GM15510 (cell line): Measurements from ENCODE around the gene PCED1A.

ENCODE experiments used
- POLR2A ChIP-seq: IDR thresholded peaks from 3 replicates; pipeline ENCODE4 v1.6.1; 2011; ENCODE audit warnings: borderline replicate concordance; ENCODE audit not compliant: insufficient read length; ENCODE audit errors: extremely low read depth

The PCED1A gene

DNA sequence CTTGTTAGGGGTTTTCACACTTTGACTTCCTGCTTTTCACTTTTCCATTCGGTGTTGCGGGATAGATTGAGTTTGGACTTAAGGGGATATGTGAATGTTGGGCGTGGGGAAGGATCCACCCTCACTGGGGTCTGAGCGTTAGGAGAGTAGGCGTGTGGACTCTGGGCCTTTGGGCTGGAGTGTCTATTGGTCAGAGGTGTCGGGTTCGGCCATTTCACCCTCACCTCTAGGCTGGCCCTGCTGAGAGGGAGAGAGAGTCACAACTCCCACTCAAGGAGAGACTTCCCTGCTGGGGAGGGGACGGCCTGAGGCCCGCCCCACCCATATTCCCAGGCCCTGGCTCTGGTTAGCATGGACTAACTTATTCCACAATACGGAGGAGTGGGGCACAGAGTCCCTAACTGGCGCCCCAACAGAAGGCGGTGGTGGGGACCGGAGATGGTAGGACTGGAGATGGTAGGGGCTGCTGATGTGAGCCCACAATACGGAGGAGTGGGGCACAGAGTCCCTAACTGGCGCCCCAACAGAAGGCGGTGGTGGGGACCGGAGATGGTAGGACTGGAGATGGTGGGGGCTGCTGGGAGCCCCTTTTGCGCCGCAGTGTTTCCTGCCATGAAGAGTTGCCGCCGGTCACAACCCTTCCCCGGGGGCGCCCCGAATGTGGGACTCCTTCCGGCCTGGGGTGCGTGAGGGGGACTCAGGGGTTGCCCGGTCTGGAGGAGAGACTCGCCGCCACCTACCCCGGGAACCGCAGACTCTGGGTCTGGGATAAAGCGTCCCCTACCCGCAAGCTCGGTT, 31.4 kb upstream of the PCED1A start:
- TF ChIP-seq POLR2A = no peak

DNA sequence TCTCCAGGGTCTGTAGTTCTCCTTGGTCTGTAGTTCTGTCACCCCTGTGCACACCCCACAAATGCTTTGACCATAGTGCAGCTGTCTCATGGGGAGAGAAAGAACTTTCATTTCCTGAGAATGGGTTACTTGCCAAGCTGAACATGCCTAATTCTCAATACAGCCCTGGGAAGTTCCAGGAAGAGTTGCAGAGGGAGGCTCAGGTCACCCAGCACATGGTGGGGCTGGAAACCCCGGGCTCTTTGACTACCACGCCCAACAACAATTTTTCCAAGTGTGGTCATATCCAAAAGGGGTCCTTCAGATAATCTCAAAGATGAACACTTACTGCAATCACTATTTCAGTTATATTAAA, 30.6 kb upstream of the PCED1A start:
- TF ChIP-seq POLR2A = no peak

DNA sequence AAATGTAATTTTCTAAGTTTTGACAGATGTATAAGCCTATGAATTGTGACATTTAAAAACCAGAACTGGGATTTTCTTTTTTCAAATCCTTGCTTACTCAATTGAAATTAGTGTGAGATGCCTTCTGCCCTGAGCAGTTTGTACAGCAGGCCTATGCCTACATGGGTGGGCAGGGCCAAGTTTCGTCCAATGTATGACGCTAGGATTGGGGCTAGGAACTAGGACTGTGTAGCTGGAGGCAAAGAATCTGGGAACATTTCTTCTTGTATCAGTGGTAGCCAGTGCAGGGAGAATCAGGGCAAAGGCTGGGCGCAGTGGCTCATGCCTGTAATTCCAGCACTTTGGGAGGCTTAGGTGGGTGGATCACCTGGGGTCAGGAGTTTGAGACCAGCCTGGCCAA, 28.9 kb upstream of the PCED1A start:
- TF ChIP-seq POLR2A = no peak

DNA sequence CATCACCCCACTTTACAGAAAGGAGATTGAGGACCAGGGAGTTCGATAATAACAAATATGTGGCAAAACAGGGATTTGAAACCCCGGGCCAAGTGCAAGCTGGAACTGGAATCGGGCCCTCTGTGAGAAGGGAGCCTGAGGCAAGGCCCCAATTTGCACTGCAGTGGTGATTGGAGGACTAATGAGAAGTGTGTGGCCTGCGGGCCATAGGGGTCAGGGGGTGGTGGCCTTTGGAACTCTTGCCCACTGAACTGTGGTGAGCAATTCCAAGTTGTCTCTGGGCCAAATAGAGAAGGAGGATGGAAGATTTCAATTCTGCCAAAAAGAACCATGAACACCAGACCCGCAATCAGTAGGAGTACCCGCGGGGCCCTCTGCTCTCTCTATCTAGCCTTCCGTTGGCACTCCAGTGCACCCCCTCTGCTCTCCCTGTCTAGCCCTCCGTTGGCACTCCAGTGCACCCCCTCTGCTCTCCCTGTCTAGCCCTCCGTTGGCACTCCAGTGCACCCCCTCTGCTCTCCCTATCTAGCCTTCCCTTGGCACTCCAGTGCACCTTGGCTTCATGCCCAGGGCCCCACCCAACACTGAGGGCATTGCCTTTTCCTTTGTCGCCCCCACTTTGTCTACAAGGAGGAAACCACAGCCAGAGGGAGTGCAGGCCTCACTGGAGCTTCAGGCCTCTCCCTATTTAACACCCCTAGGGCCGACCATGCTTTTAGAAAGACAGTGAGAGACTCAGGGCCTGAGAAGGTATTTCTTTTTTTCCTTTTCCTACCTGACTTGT, 26.8 kb upstream of the PCED1A start:
- no peak for TF ChIP-seq POLR2A

DNA sequence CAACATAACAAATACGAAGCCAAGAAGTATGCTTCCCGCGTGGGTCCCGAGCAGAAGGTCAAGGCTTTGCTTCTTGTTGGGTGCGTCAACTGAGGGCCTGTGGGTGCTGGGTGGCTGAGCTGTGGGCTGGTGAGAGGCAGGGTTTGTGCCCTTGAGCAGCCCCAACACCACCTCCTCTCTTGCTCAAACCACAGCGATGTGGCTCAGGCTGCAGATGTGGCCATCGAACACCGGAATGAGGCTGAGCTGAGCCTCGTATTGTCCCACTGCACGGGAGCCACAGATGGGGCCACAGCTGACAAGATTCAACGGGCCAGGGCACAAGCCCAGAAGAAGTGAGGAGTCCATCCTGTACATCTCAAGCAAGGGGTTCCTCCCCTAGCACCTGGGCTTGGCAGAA, 25.8 kb upstream of the PCED1A start:
- no peak for TF ChIP-seq POLR2A

DNA sequence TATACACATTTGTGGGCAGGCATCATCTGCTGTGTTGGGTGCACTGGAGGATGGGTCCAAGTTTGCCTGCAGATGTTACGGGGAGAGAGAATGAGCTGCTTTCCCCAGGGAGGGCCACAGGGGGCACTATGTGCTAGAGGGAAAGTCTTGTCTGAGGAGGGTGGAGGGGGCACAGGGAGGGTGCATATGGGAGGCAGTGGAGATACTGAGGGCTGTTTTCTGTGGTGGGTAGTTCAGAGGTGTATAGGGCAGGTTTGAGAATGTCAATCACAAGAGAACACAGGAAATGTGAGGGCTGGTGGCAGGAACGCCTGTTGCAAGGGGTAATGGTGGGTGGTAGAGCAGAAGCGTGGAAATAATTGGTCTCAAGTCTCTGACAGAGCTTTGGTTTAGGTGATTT, 25.2 kb upstream of the PCED1A start:
- TF ChIP-seq POLR2A = no peak

DNA sequence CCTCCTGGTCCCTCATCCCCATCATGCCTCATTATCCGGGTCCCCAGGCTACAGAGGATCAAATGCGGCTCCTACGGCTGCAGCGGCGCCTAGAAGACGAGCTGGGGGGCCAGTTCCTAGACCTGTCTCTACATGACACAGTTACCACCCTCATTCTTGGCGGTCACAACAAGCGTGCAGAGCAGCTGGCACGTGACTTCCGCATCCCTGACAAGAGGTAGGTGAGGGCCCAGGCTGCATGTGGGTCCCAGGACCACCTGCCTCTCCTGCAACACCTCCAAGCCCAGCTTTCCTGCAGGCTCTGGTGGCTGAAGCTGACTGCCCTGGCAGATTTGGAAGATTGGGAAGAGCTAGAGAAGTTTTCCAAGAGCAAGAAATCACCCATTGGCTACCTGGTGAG, 24.6 kb upstream of the PCED1A start:
- no peak for TF ChIP-seq POLR2A

DNA sequence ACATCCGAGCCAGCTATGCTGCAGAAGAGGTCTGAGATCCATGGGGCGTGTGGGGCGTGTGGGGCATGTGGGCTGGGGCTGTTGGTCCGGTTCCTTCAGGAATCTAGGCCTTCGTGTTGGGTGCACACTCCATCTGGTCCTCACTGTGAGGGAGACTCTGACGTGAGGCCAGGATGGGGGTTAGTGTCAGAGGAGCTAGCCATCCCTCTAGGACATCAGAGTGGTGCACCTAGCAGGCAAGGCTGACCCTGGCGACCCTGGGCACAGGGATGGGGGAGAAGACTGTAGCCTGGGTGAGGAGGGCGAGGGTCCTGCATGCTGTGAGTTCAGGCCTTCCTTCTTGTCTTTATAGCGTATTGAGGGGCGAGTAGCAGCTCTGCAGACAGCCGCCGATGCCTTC, 24.2 kb upstream of the PCED1A start:
- no peak for TF ChIP-seq POLR2A

DNA sequence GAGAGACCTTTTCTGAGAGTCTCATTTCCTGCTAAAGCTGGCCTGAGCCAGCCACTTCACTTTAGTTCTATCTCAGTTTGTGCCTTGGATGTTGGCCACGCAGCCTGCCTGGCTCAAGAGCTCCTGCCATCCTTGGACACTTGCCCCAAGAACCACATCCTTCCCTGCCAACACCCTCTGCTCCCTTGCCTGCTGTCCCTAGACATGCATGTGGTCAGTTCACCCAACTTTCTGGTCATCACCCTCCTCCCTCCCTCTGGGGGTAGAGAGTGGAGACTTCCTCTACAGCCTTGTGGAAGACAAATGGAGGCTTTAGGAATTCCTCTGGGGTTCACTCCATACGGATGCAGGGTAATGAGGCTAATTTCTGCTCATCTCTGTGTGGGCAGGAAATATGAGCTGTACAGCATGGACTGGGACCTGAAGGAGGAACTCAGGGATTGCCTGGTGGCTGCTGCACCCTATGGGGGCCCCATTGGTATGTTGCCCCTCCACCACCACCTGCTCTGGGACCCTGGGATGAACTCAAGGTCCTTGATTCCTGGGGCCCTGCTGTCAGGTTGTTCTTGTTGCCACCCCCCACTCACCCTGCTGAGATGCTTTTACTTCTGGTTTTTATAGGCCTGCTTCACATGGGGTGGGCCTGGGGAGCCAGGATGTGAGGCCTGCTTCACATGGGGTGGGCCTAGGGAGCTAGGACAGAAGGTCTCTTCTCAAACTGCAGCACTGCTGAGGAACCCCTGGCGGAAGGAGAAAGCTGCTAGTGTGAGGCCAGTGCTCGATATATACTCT, 19.1 kb upstream of the PCED1A start:
- TF ChIP-seq POLR2A = no peak

DNA sequence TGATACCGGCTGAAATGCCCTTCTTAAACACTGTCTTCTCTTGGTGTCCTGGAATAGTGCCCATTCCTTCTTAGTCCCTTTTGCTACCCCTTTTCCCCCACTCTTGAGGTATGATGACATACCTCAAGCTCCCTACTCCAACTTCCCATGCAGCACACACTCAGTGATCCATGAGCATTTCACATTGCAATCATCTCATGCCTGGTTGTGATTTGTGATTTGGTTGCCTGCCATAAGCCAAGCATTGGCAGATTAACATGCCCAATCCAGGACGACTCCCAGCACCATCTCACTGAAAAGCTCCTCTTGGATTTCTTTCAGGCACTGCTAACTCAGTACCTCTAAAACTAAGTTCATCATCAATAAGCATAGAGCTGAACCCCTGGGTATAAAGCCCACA, 18.1 kb upstream of the PCED1A start:
- no peak for TF ChIP-seq POLR2A

DNA sequence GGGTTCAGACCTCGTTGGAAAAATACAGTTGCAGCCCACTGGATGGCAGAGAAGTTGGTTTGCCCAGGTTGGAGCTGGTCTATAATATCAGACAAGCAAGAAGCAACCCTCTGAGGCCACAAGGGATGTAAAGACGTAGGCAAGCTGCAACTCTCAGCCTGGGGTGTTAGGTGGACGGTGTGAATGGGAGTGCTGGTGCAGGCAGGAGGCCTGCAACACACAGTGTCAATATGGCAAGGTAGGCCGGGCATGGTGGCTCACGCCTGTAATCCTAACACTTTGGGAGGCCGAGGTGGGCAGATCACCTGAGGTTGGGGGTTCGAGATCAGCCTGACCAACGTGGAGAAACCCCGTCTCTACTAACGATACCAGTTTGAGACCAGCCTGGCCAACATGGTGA, 10.6 kb upstream of the PCED1A start:
- TF ChIP-seq POLR2A = no peak

DNA sequence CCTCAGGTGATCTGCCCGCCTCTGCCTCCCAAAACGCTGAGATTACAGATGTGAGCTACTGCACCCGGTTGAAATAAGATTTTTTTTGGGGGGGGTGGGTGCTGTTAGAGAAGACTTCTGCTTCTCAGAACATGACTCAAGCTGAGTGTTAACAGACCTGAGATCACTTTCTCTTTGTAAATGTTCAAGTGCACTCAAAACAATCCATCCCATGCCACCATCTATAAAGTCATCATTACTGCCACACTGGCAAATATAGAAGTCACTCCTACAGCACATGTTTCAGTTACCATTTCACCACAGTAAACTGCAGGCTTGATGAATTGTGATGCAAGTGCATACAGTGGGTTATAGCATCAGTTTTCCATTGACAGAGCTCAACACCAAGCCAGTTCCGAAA, 9.1 kb upstream of the PCED1A start:
- TF ChIP-seq POLR2A = no peak

DNA sequence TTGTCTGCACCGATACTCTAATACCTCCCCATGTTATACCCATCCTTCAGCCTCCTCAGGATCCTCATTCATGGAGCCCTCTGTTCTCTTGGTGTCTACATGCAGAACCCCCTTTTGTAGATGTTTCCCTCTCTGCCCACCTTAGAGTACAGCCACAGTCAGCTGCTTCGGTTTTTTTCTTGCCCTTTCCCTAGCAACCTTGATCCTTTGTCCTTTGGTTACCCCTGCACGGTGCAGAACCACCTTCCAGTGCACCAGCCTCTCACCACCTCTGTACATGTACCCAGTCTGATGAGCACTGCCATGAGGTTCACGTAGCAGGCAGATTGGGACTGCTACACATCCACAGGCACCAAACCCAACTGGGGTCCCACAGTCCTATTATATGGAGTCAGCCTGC, 7.3 kb upstream of the PCED1A start:
- TF ChIP-seq POLR2A = no peak

DNA sequence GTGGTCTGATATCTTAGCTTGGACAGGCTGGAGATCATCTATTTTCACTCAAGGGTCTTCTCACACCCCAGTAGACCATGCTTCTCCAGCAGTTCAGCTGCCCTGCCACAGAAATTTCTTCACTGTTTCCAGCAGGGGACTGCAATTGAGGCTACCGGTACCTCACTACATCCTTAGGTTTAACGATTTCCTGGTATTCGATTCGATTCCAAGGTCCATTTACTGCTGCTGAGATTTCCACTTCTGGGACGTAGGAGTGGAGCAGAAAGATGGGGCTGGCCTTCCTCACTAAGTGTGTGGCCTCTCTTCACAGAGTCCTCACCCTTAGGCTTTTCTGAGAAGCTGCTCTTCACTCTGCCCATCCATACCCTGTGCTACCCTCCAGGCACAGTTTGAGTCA, 6.2 kb upstream of the PCED1A start:
- TF ChIP-seq POLR2A = no peak

DNA sequence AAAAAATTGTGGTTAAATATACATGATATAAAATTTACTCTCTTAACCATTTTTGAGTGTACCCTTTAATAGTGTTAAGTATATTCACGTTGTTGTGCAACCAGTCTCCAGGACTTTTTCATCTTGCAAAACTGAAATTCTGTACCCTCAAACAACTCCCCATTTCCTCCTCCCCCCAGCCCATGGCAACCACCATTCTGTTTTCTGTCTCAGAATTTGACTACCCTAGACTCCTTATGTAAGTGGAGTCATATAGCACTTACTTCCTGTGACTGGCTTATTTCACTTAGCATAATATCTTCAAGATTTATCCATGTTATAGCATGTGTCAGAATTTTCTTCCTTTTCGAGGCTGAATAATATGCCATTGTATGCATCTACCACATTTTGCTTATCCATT, 5.2 kb upstream of the PCED1A start:
- TF ChIP-seq POLR2A = no peak
